Thymus (tissue), 11 donors: ENCODE measurements around the gene HECW1. TPM values are rescaled to one million over a fixed set of nuclear protein-coding genes. Genes with fewer than 3 reads are reported as not detected.
A peak's percentile ranks its signal among the peaks of the same experiment; 100 is the strongest.

Source experiments
- DNase-seq, 9 donors: peaks; one replicate each; pipeline ENCODE4 v3.0.0-alpha.2; 2013; ENCODE audit warnings: low spot score in 9 of 9, low read depth in 6 of 9, missing footprints in 1 of 9
- H3K27ac ChIP-seq, 2 donors: one replicate each; pipeline ENCODE4 v1.5.1; 2013; ENCODE audit warnings: control low read depth in 1 of 2, low read depth in 1 of 2, low read length in 1 of 2, mild to moderate bottlenecking in 1 of 2, moderate library complexity in 1 of 2
- H3K27me3 ChIP-seq, 2 donors: one replicate each; pipeline ENCODE4 v1.5.1; 2013; ENCODE audit warnings: low read length in 1 of 2; ENCODE audit not compliant: control insufficient read depth in 2 of 2, insufficient read depth in 1 of 2
- H3K36me3 ChIP-seq, 2 donors: one replicate each; pipeline ENCODE4 v1.5.1; 2013; ENCODE audit warnings: low read length in 1 of 2, mild to moderate bottlenecking in 1 of 2, moderate library complexity in 1 of 2; ENCODE audit not compliant: control insufficient read depth in 2 of 2, insufficient read depth in 2 of 2
- H3K4me1 ChIP-seq, 2 donors: one replicate each; pipeline ENCODE4 v1.5.1; 2013; ENCODE audit warnings: low read length in 2 of 2; ENCODE audit not compliant: control insufficient read depth in 2 of 2, insufficient read depth in 2 of 2
- H3K4me3 ChIP-seq, 2 donors: one replicate each; pipeline ENCODE4 v1.5.1; 2013; ENCODE audit warnings: low read length in 2 of 2, control low read depth in 1 of 2, mild to moderate bottlenecking in 1 of 2
- H3K9me3 ChIP-seq, 2 donors: one replicate each; pipeline ENCODE4 v1.5.1; 2013; ENCODE audit warnings: low read length in 1 of 2, mild to moderate bottlenecking in 1 of 2; ENCODE audit not compliant: control insufficient read depth in 2 of 2, insufficient read depth in 1 of 2
- WGBS: extraction: QIAGEN DNeasy Blood & Tissue Kit; methylation state at CpG from one replicate; pipeline ENCODE4 v1.1.7; 2013; 5-methylcytosine and 5-hydroxymethylcytosine counted together
- polyA plus RNA-seq: library from polyadenylated mRNA; stranded (reverse); fragments of 200-250 nt; gene quantifications from one replicate; pipeline ENCODE4 v1.2.3, GENCODE V29; 2013
- total RNA-seq: library from RNA; stranded (reverse); fragments of 120-200 nt; gene quantifications from one replicate; pipeline ENCODE4 v1.2.4, GENCODE V29; 2013
- donor health status: healthy.

HECW1 gene
- total and polyA plus RNA-seq, 2 donors, result 0.05 to 0.23 TPM

DNA sequence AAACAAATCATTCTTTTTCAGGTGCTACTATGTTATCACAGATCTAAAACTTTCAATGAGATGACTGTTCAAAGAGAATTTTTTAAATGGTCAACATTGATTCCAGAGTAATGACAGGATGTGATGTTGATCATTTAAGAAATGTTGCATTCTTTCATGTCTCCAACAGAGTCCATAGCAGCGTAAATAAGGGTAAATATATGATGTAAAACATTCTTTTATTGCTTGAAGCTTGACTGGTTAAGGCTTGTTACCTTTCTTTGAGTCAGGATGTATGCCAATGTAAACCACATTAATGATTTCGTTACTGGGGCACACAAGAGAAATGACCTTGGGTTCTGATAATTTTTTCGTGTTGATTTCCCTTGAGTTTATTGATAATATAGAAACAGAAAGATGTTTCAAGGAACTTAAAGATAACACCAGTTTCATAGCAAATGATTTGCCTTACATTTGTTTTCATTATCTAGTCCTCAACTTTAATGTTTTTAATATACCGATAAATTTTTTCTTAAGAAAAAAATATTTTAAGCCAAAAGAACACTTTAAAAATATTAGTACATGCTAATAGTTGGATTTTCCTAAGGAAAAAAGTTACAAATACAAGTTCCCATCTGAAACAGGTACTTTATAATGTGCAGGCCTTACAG is 473.9 kb downstream of the HECW1 start:
- Histone ChIP-seq H3K4me3 (peak overlapping the region in 1 of 2 donors; percentile 26), H3K4me1 (peaks cover 6 to 14% of the 10 kb centered on the region in 2 donors), H3K27me3 (no peaks in the 10 kb centered on the region), H3K36me3 (no peaks in the 10 kb centered on the region), H3K27ac (no peak overlapping the region), H3K9me3 (no peaks in the 10 kb centered on the region)
- 77% methylated on average over 4 of the region's 4 CpGs for WGBS
- DNase-seq, result peak in 1 of 9 donors; percentile 20

DNA sequence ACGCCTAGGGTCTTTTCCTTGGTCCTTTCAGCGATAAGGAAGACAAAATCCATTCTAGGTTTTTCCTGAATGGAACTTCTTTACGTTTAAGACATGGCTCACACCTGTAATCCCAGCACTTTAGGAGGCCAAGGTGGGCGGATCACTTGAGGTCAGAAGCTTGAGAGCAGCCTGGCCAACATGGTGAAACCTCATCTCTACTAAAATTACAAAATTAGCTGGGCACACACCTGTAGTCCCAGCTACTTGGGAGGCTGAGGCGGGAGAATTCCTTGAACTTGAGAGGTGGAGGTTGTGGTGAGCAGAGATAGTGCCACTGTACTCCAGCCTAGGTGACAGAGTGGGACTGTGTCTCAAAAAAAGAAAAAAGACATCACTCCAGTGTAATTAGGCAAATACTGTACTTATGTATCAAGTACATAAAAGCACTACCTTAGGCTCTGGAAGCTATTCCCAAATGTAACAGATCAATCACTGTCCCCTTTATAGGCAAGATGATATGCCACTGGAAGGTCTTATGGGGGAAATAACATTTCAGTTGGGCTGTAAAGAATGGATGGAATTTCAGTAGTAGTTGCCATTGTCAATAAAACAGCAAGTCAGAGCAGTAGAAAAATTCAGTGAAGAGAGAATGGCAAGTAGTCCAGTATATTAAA is 476.2 kb downstream of the HECW1 start:
- no peaks in the 10 kb centered on the region for H3K9me3 ChIP-seq
- 92% methylated on average over 5 of the region's 5 CpGs for WGBS
- H3K27me3 ChIP-seq, result no peaks in the 10 kb centered on the region
- H3K27ac ChIP-seq, result no peak overlapping the region
- no peak overlapping the region for H3K4me3 ChIP-seq
- peaks cover 6 to 11% of the 10 kb centered on the region in 2 donors for H3K4me1 ChIP-seq
- DNase-seq, result no peak
- no peaks in the 10 kb centered on the region for H3K36me3 ChIP-seq

DNA sequence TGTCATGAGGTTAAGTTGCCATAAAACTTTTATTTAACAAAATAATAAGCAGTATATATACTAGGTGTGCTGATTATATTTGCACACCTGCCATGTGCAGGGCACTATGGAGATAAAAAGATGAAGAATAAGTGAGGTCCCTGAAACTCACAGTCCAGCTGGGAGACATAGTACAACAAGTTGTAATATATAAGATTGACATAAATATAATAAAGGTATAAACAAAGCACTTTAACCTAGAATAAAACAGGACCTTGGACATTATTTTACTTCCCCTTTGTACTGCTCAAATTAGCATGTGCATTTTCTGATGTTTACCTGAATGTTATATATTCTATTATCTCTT is 476.7 kb downstream of the HECW1 start:
- no peaks in the 10 kb centered on the region for H3K36me3 ChIP-seq
- H3K4me1 ChIP-seq, result peaks cover 6 to 9% of the 10 kb centered on the region in 2 donors
- H3K27me3 ChIP-seq, result no peaks in the 10 kb centered on the region
- H3K4me3 ChIP-seq, result no peak overlapping the region
- no peak overlapping the region for H3K27ac ChIP-seq
- DNase-seq, result no peak
- H3K9me3 ChIP-seq, result no peaks in the 10 kb centered on the region

DNA sequence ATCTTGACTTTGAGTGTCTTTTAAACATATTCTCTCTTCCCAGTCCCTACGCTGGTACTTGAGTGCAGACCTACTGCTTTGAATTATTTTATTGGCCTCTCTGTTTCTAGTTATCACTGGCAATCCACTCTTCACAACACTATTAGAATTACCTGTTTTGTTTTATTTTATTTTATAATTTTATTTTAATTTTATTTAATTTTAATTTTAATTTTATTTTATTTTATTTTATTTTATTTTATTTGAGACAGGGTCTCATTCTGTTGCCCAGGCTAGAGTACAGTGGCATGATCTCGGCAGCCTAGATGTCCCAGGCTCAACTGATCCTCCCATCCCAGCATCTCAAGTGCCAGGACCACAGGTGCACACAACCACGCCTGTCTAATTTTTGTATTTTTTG is 477.3 kb downstream of the HECW1 start:
- peaks cover 3 to 4% of the 10 kb centered on the region in 2 donors for H3K4me1 ChIP-seq
- H3K4me3 ChIP-seq, result no peak overlapping the region
- H3K27ac ChIP-seq, result no peak overlapping the region

DNA sequence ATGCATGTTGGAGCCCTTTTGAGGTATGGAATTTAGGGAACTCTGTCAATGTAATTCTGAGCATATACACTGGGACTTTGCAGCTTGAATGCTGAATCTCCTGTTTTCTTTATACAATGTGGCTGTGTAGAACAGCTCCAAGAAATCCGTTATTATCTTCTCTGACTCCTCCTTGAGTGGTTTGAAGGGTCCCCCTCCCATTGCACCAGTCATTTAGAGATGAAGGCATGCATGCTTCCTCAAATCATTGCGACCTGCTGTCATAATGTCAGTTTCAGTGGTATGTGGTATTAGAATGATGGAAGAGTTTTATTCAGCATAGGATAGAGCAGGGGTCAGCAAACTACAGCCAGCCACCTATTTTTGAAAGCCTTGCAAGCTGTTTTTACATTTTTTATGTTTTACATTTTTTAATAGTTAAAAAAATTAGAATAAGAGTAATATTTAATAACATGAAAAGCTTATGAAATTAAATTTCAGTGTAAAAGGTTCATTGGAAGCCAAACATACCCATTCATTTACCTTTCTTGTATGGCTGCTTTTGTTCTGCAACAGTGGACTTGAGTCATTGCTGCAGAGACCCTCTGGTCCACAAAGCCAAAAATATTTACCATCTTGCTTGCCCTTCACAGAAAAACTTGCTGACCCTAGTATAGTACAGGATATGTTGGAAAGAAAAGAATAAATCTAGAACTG is 478.6 kb downstream of the HECW1 start:
- Histone ChIP-seq H3K36me3 (no peaks in the 10 kb centered on the region), H3K4me3 (no peak overlapping the region), H3K27me3 (no peaks in the 10 kb centered on the region), H3K9me3 (no peaks in the 10 kb centered on the region), H3K27ac (no peak overlapping the region), H3K4me1 (peaks cover 0 to 2% of the 10 kb centered on the region in 2 donors)
- peak in 1 of 9 donors; percentile 21 for DNase-seq
- WGBS, result 57% methylated on average over 2 of the region's 2 CpGs

More for the DNA sequence above, 477.3 kb downstream of the HECW1 start:
- WGBS, result 90% methylated on average over 3 of the region's 3 CpGs
- H3K36me3 ChIP-seq, result no peaks in the 10 kb centered on the region
- DNase-seq, result no peak
- no peaks in the 10 kb centered on the region for H3K27me3 ChIP-seq
- no peaks in the 10 kb centered on the region for H3K9me3 ChIP-seq

DNA sequence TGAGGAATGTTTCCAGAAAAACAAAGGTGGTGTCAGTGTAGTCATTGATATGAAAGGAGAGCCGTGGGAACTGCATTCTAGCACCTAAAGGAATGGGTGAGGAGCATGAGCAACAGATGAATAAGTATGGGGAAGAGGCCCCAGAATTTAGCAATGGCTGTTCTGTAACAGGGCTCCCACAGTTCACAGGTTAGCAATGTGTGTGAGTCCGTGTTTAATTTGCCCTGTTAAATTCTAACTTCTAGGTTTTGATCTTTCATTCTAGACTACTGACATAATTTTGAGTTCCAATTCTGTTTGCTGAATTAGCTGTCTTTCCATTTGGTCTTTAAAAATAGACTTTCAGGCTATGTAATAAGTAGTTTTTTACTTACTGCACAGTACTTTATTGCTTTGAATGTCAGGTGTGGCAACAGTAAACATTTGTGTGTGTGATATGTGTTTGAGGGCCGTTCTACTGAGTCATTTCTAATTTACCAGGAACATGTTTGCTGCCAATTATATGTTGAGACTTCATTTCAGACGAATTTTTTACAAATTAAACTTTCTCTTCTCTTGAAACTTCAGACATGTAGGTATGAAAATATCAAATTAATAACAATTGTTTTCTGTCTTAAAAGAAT is 479.2 kb downstream of the HECW1 start:
- no peak for DNase-seq
- 88% methylated on average over 4 of the region's 4 CpGs for WGBS
- Histone ChIP-seq H3K9me3 (no peaks in the 10 kb centered on the region), H3K27me3 (no peaks in the 10 kb centered on the region), H3K4me1 (no peaks in the 10 kb centered on the region), H3K36me3 (peaks cover 0 to under 1% of the 10 kb centered on the region in 2 donors), H3K27ac (no peak overlapping the region), H3K4me3 (no peak overlapping the region)

DNA sequence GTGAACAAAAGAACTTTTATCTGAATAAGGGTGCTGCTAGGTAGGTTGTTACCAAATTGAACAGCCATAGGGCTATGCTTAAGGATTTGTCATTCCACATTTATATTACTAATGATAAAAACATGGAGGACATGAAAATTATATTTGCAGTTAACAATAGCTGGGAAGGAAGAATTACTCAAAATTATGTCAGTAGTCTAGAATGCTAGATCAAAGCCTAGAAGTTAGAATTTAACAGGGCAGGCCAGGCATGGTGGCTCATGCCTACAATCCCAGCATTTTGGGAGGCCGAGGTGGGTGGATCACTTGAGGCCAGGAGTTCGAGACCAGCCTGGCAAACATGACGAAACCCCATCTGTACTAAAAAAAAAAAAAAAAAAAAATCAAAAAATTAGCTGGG is 479.9 kb downstream of the HECW1 start:
- Histone ChIP-seq H3K4me3 (no peak overlapping the region), H3K36me3 (peaks cover 1 to 5% of the 10 kb centered on the region in 2 donors), H3K27ac (no peak overlapping the region), H3K4me1 (no peaks in the 10 kb centered on the region), H3K9me3 (no peaks in the 10 kb centered on the region), H3K27me3 (no peaks in the 10 kb centered on the region)
- 90% methylated on average over 3 of the region's 3 CpGs for WGBS
- no peak for DNase-seq

DNA sequence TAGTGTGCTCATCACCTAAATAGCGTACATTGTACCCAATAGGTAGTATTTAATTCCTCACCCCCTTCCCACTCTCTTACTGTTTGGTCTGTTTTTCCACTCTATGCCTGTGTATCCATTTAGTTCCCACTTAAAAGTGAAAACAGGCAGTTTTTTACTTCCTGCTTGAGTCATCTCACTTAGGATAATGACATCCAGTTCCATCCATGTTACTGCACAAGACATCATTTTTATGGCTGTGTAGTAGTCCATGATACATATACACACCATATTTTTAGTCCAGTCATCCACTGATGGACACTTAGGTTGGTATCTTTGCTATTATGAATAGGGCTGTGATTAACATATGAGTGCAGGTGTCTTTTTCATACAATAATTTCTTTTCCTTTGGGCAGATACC is 480.6 kb downstream of the HECW1 start:
- Histone ChIP-seq H3K36me3 (peaks cover 5 to 7% of the 10 kb centered on the region in 2 donors), H3K4me3 (no peak overlapping the region)

DNA sequence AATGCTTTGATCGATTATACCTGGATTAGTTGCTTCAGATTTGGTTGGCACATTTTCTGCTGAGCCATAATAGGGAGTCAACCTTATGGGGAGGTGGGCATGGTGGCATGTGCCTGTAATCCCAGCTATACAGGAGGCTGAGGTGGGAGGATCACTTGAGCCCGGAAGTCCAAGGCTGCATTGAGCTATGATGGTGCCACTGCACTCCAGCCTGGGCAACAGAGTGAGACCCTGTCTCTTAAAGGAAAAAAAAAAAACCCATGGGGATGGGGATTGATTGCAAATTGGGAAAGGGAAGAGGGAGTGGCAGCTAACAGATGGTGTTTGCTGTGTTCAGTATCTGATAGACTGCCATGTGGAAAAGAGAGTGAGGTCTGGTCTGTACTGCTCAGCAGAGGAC is 481.6 kb downstream of the HECW1 start:
- Histone ChIP-seq H3K4me3 (no peak overlapping the region), H3K27me3 (no peaks in the 10 kb centered on the region), H3K36me3 (peaks cover 9 to 10% of the 10 kb centered on the region in 2 donors), H3K4me1 (no peaks in the 10 kb centered on the region), H3K9me3 (no peaks in the 10 kb centered on the region), H3K27ac (no peak overlapping the region)
- 94% methylated on average over 2 of the region's 2 CpGs for WGBS
- DNase-seq, result no peak

More for the DNA sequence above, 480.6 kb downstream of the HECW1 start:
- no peak for DNase-seq
- Histone ChIP-seq H3K4me1 (no peaks in the 10 kb centered on the region), H3K27me3 (no peaks in the 10 kb centered on the region), H3K9me3 (no peaks in the 10 kb centered on the region), H3K27ac (no peak overlapping the region)
- 92% methylated on average over 1 of the region's 1 CpG for WGBS
